Transverse colon (tissue), 4 donors: ENCODE results near the gene YIPF4.

Source experiments
- CTCF ChIP-seq, 5 experiments: fragments of 200-600 bp in 3 of 5; fragments of 450-650 bp in 2 of 5; sonication (generic) in 3 of 5; IDR thresholded peaks; 1 replicate in 2 of 5; 2 replicates in 3 of 5; pipeline ENCODE4 v1.5.1; 2016 to 2017; ENCODE audit warnings: antibody characterized with exemption in 5 of 5, inconsistent platforms in 3 of 5, mild to moderate bottlenecking in 2 of 5, moderate library complexity in 1 of 5
- EP300 ChIP-seq: sonication (generic); formaldehyde crosslinking; IDR thresholded peaks from one replicate; pipeline ENCODE4 v1.6.1; 2017; ENCODE audit warnings: antibody characterized with exemption, low read depth
- POLR2A ChIP-seq: fragments of 450-650 bp; IDR thresholded peaks from one replicate; pipeline ENCODE4 v1.6.1; 2016; ENCODE audit warnings: antibody characterized with exemption, mild to moderate bottlenecking, moderate library complexity
- POLR2AphosphoS5 ChIP-seq, 3 donors: sonication (generic); formaldehyde crosslinking; IDR thresholded peaks; one replicate each; pipeline ENCODE4 v1.6.1; 2016; ENCODE audit warnings: antibody characterized with exemption in 3 of 3

DNA sequence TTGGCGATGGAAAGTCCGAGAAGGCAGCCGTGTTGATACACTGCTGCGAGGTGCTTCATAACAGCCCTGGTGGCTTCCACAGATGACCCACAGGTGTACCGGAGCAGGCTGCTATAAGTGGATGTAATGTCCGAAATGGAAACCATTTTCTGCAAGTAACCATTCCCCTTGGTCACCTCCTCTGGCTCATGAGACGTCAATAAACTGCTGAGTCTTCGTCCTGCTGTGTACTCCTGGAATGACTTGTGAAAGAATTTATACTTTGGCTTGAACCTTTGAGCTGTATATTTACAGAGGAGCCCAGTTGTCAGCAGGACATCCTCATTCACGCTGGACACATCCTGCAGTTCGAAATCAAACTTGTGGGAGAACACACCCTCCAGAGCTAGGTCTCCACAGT is 27.4 kb upstream of the YIPF4 start:
- TF ChIP-seq POLR2A = no peak
- TF ChIP-seq CTCF (IDR thresholded peaks at IDR 0.05) = no peak
- no peak for TF ChIP-seq POLR2AphosphoS5 (IDR thresholded peaks at IDR 0.05)
- no peak for TF ChIP-seq EP300
